GM23338 (cell line): ENCODE data around the gene SHPK. TPM values are rescaled to one million over a fixed set of nuclear protein-coding genes. Genes with fewer than 3 reads are reported as not detected.

Experiments
- ATAC-seq: fragments of 200-7000 bp; cut with Tn5 transposase; 3 replicates; pipeline ENCODE4 v1.9.1; 2020
- DNase-seq: peaks from one replicate; pipeline ENCODE4 v3.0.0-alpha.2; 2015; ENCODE audit warnings: low spot score
- H2AFZ ChIP-seq: fragments of 200-600 bp; sonication (generic); 2 replicates; pipeline ENCODE4 v1.8.0; 2016; ENCODE audit warnings: antibody characterized with exemption, mild to moderate bottlenecking, moderate library complexity
- H3F3A ChIP-seq: fragments of 200-600 bp; sonication (generic); replicated peaks from 2 replicates; pipeline ENCODE4 v1.8.0; 2017; ENCODE audit warnings: antibody characterized with exemption, mixed run types, low read depth
- H3K27ac ChIP-seq: fragments of 200-600 bp; sonication (generic); 2 replicates; pipeline ENCODE4 v1.6.1; 2016; ENCODE audit warnings: low read depth
- H3K27me3 ChIP-seq: fragments of 200-600 bp; sonication (generic); 2 replicates; pipeline ENCODE4 v1.8.0; 2016; ENCODE audit warnings: mild to moderate bottlenecking, mixed run types, moderate library complexity; ENCODE audit not compliant: insufficient read depth
- H3K36me3 ChIP-seq: fragments of 200-600 bp; sonication (generic); 2 replicates; pipeline ENCODE4 v1.8.0; 2016; ENCODE audit warnings: mild to moderate bottlenecking; ENCODE audit not compliant: insufficient read depth
- H3K4me1 ChIP-seq: fragments of 200-600 bp; sonication (generic); 2 replicates; pipeline ENCODE4 v1.8.0; 2016; ENCODE audit warnings: mild to moderate bottlenecking, moderate library complexity; ENCODE audit not compliant: insufficient read depth
- H3K4me2 ChIP-seq: fragments of 200-600 bp; sonication (generic); 2 replicates; pipeline ENCODE4 v1.7.1; 2017; ENCODE audit warnings: mixed run types
- H3K4me3 ChIP-seq: fragments of 200-600 bp; sonication (generic); 2 replicates; pipeline ENCODE4 v1.6.1; 2016; ENCODE audit warnings: mixed run types
- H3K79me2 ChIP-seq: fragments of 200-600 bp; sonication (generic); replicated peaks from 2 replicates; pipeline ENCODE4 v1.8.0; 2017; ENCODE audit warnings: mild to moderate bottlenecking; ENCODE audit not compliant: insufficient read depth
- H3K9me2 ChIP-seq: fragments of 200-600 bp; sonication (generic); 2 replicates; pipeline ENCODE4 v1.8.0; 2017; ENCODE audit not compliant: insufficient read depth
- H4K20me1 ChIP-seq: fragments of 200-600 bp; sonication (generic); replicated peaks from 2 replicates; pipeline ENCODE4 v1.8.0; 2017; ENCODE audit warnings: mild to moderate bottlenecking; ENCODE audit not compliant: insufficient read depth
- H3K27ac Mint-ChIP-seq: 2 replicates; pipeline ENCODE4 v1.8.0; 2020; ENCODE audit warnings: inconsistent platforms, mild to moderate bottlenecking, moderate library complexity, mixed read lengths
- H3K27me3 Mint-ChIP-seq: 3 replicates; pipeline ENCODE4 v1.8.0; 2022; ENCODE audit warnings: low read depth, mild to moderate bottlenecking, moderate library complexity, mixed read lengths, inconsistent platforms; ENCODE audit not compliant: insufficient read depth, poor library complexity
- H3K36me3 Mint-ChIP-seq: 3 replicates; pipeline ENCODE4 v1.8.0; 2021; ENCODE audit warnings: low read depth, mild to moderate bottlenecking, inconsistent platforms, moderate library complexity, mixed read lengths
- H3K4me1 Mint-ChIP-seq: 3 replicates; pipeline ENCODE4 v1.8.0; 2020; ENCODE audit warnings: mild to moderate bottlenecking, inconsistent platforms, mixed read lengths
- H3K4me3 Mint-ChIP-seq: 3 replicates; pipeline ENCODE4 v1.8.0; 2021; ENCODE audit warnings: moderate library complexity, mild to moderate bottlenecking, inconsistent platforms, mixed read lengths
- H3K9me3 Mint-ChIP-seq: 3 replicates; pipeline ENCODE4 v1.8.0; 2020; ENCODE audit warnings: moderate library complexity, mild to moderate bottlenecking, inconsistent platforms, mixed read lengths
- EZH2 ChIP-seq: fragments of 200-600 bp; sonication (generic); IDR thresholded peaks from one replicate; pipeline ENCODE4 v1.8.0; 2017; ENCODE audit warnings: antibody characterized with exemption, mild to moderate bottlenecking, low read depth; ENCODE audit not compliant: unreplicated experiment
- JUNB ChIP-seq: IDR thresholded peaks from one replicate; pipeline ENCODE4 v1.6.1; 2016; ENCODE audit warnings: antibody characterized with exemption; ENCODE audit not compliant: unreplicated experiment
- STAT1 ChIP-seq: IDR thresholded peaks from one replicate; pipeline ENCODE4 v1.6.1; 2016; ENCODE audit warnings: antibody characterized with exemption; ENCODE audit not compliant: unreplicated experiment
- ZNF114 ChIP-seq: fragments of 250-450 bp; sonication (Bioruptor Pico); IDR thresholded peaks from 2 replicates; pipeline ENCODE4 v1.5.0; 2020; ENCODE audit warnings: mild to moderate bottlenecking, moderate library complexity
- ZNF331 ChIP-seq: fragments of 250-450 bp; sonication (Bioruptor Pico); IDR thresholded peaks from 2 replicates; pipeline ENCODE4 v1.5.0; 2020; ENCODE audit warnings: low read depth, mild to moderate bottlenecking, moderate library complexity
- polyA plus RNA-seq: library from polyadenylated mRNA; unstranded; fragments of >200 nt; fragmentation: Nextera tagmentation; extraction: Ambion mirVana; gene quantifications from 2 replicates; pipeline ENCODE4 v1.2.1, GENCODE V29; 2016
- total RNA-seq: library from RNA; depleted of rRNA; stranded (reverse); fragments of >200 nt; shearing (Covaris generic); gene quantifications from 2 replicates; pipeline ENCODE4 v1.2.3, GENCODE V29; 2014
- TF ChIP-seq, protein P1 (sequence below), 2 experiments: fragments of 200-600 bp in 1 of 2; sonication (generic) in 1 of 2; conservative IDR thresholded peaks; 2 replicates each; pipeline versions ENCODE4 v1.5.1 to v1.6.1; 2016 to 2017; ENCODE audit warnings: antibody characterized with exemption in 2 of 2, low read depth in 2 of 2, mild to moderate bottlenecking in 2 of 2, moderate library complexity in 1 of 2
- TF ChIP-seq, protein P2 (sequence below): fragments of 250-450 bp; sonication (Bioruptor Pico); IDR thresholded peaks from 2 replicates; pipeline ENCODE4 v1.5.0; 2020; ENCODE audit warnings: mild to moderate bottlenecking, moderate library complexity
- TF ChIP-seq, protein P3 (sequence below): IDR thresholded peaks from one replicate; pipeline ENCODE4 v1.6.1; 2018; ENCODE audit warnings: antibody characterized with exemption; ENCODE audit not compliant: unreplicated experiment

Gene SHPK
- total and polyA plus RNA-seq, 2 experiments from 2014 or later, result 11.5 to 34.3 TPM

DNA sequence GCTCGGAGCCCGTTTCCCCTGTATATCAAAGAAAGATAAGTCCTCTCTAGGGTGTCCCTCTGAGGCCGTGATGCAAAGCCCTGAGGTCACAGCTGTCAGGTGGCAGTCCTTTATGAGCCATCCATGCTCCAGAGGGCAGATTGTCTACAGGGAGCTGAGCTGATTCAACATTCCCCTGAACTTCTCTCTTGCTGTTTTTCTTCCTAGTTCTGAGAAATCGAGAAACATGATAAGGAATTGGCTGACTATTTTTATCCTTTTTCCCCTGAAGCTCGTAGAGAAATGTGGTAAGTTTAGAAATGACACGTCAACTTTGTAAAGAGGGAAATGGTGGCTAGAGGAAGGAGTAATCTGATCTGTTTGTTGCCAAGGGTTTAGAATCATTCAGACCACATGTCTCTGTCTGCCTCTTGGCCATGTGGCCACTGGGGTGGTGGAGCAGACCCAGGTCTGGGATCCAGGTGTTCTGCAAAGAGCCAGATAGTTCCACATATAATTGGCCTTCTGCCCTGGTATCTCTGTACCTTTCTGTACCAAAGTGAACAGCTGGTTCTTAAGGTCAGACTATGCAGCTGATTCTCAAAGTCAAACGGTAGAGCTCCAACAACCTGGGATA is 4.0 kb upstream of the SHPK start:
- H3K36me3 Mint-ChIP-seq, result peaks cover 4% of the 10 kb centered on the region; the same call in 1 of the 3 replicates
- peak overlapping the region; percentile 13; the same call in 1 of the 2 replicates for H3K27ac Mint-ChIP-seq
- DNase-seq (no peak), ATAC-seq (no peak)
- Histone ChIP-seq H2AFZ (no peak overlapping the region), H3K27me3 (no peaks in the 10 kb centered on the region), H3K4me3 (no peak overlapping the region), H3K9me2 (no peaks in the 10 kb centered on the region), H3K79me2 (peaks cover 21% of the 10 kb centered on the region), H3K36me3 (no peaks in the 10 kb centered on the region), H4K20me1 (no peaks in the 10 kb centered on the region; the same call in none of the 2 replicates), H3K4me2 (no peak overlapping the region), H3K4me1 (peaks cover 7% of the 10 kb centered on the region; the same call in 1 of the 2 replicates), H3F3A (no peaks in the 10 kb centered on the region), H3K27ac (peak overlapping the region; percentile 15; the same call in 1 of the 2 replicates)
- no peaks in the 10 kb centered on the region for H3K9me3 Mint-ChIP-seq
- peaks cover 9% of the 10 kb centered on the region for H3K27me3 Mint-ChIP-seq
- TF ChIP-seq, protein P1, sequence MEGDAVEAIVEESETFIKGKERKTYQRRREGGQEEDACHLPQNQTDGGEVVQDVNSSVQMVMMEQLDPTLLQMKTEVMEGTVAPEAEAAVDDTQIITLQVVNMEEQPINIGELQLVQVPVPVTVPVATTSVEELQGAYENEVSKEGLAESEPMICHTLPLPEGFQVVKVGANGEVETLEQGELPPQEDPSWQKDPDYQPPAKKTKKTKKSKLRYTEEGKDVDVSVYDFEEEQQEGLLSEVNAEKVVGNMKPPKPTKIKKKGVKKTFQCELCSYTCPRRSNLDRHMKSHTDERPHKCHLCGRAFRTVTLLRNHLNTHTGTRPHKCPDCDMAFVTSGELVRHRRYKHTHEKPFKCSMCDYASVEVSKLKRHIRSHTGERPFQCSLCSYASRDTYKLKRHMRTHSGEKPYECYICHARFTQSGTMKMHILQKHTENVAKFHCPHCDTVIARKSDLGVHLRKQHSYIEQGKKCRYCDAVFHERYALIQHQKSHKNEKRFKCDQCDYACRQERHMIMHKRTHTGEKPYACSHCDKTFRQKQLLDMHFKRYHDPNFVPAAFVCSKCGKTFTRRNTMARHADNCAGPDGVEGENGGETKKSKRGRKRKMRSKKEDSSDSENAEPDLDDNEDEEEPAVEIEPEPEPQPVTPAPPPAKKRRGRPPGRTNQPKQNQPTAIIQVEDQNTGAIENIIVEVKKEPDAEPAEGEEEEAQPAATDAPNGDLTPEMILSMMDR (conservative IDR thresholded peaks at IDR 0.05; ENCODE audit: low read depth in 2 of 2), result no peak
- TF ChIP-seq ZNF114 (CRISPR knock-in tag) (no peak), ZNF331 (no peak), JUNB (no peak), EZH2 (no peak), STAT1 (no peak)
- TF ChIP-seq, protein P2, sequence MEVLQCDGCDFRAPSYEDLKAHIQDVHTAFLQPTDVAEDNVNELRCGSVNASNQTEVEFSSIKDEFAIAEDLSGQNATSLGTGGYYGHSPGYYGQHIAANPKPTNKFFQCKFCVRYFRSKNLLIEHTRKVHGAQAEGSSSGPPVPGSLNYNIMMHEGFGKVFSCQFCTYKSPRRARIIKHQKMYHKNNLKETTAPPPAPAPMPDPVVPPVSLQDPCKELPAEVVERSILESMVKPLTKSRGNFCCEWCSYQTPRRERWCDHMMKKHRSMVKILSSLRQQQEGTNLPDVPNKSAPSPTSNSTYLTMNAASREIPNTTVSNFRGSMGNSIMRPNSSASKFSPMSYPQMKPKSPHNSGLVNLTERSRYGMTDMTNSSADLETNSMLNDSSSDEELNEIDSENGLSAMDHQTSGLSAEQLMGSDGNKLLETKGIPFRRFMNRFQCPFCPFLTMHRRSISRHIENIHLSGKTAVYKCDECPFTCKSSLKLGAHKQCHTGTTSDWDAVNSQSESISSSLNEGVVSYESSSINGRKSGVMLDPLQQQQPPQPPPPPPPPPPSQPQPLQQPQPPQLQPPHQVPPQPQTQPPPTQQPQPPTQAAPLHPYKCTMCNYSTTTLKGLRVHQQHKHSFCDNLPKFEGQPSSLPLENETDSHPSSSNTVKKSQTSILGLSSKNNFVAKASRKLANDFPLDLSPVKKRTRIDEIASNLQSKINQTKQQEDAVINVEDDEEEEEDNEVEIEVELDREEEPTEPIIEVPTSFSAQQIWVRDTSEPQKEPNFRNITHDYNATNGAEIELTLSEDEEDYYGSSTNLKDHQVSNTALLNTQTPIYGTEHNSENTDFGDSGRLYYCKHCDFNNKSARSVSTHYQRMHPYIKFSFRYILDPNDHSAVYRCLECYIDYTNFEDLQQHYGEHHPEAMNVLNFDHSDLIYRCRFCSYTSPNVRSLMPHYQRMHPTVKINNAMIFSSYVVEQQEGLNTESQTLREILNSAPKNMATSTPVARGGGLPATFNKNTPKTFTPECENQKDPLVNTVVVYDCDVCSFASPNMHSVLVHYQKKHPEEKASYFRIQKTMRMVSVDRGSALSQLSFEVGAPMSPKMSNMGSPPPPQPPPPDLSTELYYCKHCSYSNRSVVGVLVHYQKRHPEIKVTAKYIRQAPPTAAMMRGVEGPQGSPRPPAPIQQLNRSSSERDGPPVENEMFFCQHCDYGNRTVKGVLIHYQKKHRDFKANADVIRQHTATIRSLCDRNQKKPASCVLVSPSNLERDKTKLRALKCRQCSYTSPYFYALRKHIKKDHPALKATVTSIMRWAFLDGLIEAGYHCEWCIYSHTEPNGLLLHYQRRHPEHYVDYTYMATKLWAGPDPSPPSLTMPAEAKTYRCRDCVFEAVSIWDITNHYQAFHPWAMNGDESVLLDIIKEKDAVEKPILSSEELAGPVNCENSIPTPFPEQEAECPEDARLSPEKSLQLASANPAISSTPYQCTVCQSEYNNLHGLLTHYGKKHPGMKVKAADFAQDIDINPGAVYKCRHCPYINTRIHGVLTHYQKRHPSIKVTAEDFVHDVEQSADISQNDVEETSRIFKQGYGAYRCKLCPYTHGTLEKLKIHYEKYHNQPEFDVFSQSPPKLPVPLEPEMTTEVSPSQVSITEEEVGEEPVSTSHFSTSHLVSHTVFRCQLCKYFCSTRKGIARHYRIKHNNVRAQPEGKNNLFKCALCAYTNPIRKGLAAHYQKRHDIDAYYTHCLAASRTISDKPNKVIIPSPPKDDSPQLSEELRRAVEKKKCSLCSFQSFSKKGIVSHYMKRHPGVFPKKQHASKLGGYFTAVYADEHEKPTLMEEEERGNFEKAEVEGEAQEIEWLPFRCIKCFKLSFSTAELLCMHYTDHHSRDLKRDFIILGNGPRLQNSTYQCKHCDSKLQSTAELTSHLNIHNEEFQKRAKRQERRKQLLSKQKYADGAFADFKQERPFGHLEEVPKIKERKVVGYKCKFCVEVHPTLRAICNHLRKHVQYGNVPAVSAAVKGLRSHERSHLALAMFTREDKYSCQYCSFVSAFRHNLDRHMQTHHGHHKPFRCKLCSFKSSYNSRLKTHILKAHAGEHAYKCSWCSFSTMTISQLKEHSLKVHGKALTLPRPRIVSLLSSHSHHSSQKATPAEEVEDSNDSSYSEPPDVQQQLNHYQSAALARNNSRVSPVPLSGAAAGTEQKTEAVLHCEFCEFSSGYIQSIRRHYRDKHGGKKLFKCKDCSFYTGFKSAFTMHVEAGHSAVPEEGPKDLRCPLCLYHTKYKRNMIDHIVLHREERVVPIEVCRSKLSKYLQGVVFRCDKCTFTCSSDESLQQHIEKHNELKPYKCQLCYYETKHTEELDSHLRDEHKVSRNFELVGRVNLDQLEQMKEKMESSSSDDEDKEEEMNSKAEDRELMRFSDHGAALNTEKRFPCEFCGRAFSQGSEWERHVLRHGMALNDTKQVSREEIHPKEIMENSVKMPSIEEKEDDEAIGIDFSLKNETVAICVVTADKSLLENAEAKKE (CRISPR knock-in tag), result no peak
- TF ChIP-seq, protein P3, sequence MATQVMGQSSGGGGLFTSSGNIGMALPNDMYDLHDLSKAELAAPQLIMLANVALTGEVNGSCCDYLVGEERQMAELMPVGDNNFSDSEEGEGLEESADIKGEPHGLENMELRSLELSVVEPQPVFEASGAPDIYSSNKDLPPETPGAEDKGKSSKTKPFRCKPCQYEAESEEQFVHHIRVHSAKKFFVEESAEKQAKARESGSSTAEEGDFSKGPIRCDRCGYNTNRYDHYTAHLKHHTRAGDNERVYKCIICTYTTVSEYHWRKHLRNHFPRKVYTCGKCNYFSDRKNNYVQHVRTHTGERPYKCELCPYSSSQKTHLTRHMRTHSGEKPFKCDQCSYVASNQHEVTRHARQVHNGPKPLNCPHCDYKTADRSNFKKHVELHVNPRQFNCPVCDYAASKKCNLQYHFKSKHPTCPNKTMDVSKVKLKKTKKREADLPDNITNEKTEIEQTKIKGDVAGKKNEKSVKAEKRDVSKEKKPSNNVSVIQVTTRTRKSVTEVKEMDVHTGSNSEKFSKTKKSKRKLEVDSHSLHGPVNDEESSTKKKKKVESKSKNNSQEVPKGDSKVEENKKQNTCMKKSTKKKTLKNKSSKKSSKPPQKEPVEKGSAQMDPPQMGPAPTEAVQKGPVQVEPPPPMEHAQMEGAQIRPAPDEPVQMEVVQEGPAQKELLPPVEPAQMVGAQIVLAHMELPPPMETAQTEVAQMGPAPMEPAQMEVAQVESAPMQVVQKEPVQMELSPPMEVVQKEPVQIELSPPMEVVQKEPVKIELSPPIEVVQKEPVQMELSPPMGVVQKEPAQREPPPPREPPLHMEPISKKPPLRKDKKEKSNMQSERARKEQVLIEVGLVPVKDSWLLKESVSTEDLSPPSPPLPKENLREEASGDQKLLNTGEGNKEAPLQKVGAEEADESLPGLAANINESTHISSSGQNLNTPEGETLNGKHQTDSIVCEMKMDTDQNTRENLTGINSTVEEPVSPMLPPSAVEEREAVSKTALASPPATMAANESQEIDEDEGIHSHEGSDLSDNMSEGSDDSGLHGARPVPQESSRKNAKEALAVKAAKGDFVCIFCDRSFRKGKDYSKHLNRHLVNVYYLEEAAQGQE, result no peak
- peak overlapping the region; percentile 1; the same call in 1 of the 3 replicates for H3K4me3 Mint-ChIP-seq
- H3K4me1 Mint-ChIP-seq, result peaks cover 14% of the 10 kb centered on the region
